MM.1S (cell line): ENCODE results near the gene SRGAP3.

Source experiments
- CTCF ChIP-seq: fragments of 300-600 bp; sonication (generic); IDR thresholded peaks from 2 replicates; pipeline ENCODE4 v1.5.1; 2016; ENCODE audit warnings: antibody characterized with exemption, low read length, mixed read lengths
- EZH2 ChIP-seq: fragments of 300-600 bp; sonication (generic); optimal IDR thresholded peaks from 2 replicates; pipeline ENCODE3; 2017; ENCODE audit warnings: low read depth, mild to moderate bottlenecking, antibody characterized with exemption, low read length, mixed read lengths

DNA sequence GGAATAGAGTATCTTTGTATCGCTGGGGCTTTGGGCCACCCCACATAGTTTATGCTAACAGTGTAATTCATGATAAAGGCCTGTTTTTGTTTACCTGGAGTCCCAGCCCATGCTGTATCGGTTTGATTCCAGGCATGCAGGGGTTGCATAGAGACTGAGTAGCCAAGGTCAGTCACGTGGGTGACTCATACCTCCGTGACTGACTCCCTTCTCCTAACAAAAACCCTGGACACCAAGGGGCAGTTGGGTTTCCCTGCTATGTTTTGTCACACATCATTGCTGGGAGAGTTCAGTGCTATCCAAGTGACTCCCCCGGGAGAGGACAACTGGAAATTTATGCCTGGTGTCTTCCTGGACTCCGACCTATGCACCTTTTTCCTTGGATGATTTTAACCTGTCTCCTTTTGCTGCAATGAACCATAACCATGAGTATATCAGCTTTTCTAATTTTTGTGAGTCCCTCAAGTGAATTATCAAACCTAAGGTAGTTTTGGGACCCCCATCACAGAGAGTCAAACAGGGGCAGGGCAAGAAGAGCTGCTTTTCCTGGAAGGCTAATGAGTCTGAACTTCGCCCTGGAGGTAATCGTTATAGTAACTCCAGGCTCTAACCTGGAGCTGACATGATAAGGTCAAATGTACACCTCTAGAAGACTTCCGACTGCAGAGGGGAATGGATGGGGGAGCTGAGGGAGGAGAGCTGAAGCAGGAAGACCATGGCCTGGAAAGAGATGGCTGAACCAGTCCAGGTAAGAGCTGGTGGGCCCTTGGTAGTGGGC lies 57.0 kb downstream of the SRGAP3 start:
- TF ChIP-seq CTCF = no peak
- no peak for TF ChIP-seq EZH2
